NCI-H2196 (cell line): ENCODE data around the gene MSX2.
"Not testable (repeated sequence)": the region's sequence is repeated elsewhere in the genome, so short reads cannot be mapped to it uniquely, and the experiment has no call there.

Source experiments
- DNase-seq: peaks from one replicate; lab custom pipeline; 2025; ENCODE audit not compliant: unreplicated experiment; lab: John Stamatoyannopoulos, UW

Gene MSX2

DNA sequence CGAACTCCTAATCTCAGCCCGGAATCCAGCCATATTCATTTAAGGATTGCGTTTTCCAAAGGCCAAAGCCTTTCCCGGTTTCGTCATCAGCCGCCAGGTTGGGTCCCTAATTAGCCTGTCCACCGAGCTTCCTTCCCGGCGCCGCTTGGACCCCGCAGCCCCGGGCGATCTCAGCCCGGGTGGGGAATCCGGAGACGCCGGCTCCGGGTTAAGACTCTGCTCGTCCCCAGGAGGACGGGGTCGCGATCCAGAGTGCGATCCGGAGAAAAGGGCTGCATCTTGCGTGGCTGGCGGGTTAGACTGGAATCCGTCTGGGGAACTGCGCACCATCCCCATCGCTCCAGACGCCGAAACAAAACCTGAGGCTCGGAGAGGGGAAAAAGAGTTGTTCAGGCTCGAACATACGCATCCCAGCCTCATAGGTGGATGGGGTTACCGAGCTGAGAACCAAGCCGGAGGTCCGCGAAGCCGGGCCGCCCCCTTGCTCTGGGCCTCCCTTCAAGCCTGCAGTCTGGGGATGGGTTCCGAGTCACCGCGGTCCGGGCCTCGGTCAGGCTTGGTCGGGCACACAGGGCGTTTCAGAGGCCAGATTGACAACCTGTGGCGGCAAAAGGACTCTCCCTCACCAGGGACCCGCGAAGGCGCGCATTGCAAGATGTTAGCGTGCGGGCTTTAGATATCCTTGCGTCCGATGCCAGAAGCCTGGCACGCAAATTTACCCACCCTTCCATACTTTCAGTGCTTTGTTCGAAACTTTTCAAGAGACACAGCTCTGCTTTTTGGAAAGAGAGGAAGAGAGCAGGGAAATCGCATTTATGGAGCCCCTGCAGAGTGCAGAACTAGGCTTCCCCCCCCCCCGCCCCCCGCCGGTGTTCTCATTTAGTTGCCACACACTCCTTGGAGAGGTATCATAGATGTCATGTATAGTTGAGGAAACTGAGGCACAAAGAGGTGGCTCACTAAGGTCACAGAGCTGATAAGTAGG lies 7.9 kb downstream of the MSX2 start:
- no peak for DNase-seq

DNA sequence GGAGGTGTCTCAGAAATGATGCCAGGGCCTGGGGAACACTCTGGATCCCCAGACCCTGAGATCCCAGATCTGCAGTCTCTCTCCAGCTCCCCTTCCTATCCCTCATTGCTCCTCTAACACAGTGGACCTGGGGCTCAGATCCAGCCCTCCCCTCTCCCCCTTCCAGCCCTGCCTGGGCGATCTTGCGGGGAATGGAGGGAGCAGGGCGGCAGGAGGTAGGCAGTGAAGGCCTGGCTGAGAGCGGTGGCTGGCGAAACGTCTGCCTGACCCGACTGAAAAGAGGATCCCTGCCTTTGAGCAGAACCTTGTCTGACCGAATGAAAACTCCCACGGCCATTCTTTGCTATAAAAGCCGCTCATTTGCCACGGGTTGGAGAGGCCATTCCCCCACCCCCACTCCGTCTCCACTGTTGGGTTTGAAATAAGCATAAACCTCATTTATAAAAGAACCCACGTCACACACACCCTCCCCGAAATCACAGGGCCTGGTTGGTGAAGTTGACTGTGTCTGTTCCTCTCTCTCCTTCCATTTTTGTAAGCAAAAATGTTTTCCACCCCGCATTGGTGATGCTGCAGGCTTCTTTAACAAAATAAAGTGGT lies 8.8 kb downstream of the MSX2 start:
- DNase-seq = no peak

DNA sequence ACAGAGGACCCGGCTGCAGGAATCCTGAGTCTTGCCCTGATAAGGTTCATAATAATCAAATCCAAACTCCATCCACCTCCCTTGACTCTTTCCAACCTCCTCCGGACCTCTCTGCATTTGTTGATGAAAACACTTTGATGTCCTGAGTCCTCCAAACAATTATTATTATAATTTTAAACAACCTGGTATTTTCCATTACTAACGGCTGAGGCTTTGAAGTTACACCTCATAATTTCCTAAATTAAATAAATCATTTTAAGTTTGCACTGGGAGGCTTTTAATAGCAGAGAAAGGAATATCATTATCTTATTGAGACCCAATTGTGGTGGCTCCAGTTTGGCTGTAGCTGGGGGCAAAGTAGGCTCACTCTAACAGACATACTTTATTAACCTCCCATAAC lies 9.5 kb downstream of the MSX2 start:
- DNase-seq = no peak

DNA sequence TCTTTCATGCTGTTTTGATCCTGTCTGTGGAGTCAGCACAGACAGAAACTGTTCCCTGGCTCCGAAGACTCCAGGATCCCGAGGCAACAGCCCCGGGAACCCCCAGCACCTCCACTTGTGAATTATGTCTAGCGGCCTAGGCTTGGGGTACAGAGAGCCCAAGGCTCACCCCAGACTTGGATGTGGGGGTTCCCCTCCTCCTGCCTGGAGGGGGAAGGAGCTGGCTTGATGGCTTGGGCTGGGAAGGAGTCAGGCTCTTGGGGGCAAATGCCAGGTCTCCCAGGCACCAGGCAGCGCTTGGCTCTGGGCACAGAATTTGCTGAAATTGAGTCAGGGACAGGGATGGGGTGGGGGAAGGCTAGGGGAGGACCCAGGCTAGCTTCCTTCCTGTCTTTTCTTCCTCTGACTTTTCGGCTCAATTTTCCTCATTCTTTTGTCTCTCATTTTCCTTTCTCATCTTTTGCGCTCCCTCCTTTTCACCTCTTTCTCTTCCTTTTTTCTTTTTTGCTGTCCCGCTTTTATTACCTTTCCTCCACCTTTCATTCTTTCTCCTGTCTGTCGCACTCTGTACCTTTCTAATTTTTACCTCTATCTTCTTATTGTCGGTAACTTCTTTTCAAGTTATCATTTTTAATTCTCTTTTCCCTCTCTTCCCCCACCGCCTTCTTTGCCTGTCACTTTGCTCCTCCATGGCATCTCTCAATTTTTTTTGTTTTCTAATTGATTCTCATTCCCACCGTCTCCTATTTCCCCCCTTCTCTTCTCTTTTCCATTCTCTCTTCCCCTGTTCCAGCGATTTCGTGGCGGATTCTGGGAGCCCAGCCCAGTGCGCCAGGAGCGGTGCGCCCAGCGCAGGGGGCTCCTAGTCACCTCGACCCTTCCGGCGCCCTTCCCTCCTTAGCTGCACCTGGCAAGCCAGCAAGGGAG lies 10.5 kb downstream of the MSX2 start:
- no peak for DNase-seq

DNA sequence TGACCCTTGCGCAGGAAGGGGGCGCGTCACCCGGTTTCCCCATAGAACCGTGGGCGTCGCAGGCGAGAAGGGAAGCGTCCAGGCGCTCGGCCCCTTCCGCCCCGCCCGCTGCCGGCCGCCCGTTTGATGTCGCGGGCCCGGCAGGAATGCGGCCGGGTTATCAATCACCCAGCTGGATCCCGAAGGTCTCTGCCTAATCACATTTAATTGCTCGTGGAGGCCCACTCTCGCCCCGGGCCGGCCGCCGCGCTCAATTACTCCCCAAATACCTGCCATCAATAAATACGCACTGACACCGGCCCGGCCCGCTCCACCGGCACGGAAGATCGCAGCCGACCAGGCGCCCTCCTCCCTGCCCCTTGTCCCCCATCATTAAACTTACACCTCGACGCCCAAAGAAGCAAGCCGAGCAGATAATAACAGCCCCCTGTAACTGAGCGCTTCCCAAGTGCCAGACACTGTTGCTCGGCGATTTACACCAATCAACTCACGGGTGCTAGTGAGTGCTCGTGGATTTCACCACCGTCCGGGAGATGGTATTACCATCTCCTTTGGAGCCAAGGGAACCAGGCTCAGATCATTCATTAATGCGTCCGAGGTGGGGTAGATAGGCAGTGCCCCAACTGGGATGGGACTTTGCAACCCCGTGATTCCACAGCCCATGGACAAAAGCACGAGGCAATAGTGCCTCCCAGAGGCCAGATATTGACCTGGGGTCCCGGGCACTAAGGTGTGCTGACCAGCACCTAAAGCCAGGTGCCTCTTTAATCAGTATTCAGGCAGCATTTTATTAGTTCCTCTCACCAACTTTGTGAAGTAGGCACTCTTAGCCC lies 11.3 kb downstream of the MSX2 start:
- no peak for DNase-seq

DNA sequence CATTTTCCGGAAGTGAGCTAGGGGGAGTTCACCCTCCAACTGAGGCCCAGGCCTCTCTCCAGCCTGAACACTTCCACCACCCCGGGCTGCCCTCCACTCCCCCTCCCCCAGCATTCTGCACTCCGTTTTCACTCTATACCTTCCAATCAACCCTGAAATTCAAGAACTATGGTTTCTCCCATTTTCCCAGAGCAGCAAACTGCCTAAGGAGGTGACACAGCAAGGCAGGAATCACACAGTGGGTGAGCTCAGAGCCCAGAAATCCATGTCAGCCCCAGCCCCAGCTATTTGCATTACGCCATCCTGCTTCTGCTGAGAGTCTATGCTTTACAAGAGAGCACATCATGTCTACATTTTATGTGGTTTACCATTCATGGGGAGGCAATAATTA lies 11.9 kb downstream of the MSX2 start:
- DNase-seq = no peak

DNA sequence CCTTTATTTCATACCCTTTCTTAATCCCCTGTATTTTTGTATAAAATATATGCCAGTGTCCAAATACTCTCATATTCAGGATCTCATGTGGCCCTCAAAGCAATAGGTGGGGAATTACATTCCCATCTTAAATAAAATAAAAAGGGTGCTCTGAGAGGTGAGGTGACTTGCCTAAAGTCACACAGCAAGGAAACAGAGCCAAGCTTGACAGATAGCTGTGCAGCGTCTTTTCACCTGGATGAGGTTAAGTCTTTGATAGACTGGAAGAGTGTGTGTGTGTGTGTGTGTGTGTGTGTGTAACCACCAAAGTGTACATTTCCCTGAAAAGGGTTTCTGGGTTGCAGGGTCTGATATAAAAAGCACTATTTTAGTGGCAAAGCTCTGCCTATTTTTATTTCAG lies 12.4 kb downstream of the MSX2 start:
- no peak for DNase-seq

DNA sequence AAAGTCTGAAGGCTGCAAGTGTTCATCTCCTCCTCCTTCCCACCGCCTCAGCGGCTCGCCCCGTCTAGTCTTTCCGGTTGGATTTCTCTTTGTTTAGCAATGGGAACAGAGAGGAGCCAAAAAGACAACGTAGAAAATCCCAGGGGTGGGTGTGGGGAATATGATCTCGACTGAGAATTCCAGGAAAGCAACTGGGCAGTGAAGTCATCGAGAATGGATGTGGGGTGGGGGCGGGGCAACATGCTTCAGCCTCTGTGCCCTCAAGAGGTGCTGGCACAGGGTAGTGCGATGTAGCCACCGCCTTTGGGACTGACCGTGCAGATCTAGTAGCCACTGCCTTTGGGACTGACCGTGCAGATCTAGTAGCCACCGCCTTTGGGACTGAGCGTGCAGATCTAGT lies 12.9 kb downstream of the MSX2 start:
- no peak for DNase-seq

DNA sequence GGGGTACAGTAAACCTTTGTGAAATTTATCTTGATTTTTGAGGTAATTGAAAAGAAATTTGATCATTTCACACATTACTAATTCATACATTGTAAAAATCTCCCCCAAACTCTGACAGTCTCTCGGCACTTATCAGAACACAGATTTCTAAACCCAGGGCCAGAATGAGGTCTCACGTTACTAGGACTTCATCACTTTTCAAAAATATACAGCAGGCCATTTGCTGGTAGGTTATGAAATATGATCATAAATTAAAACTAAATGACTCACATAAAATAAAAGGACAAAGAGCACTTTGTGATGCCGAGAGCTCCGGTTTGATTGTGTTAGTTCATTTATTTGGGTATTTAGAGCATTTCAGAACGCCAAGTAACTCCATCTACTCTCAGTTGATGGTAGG lies 17.0 kb downstream of the MSX2 start:
- no peak for DNase-seq

DNA sequence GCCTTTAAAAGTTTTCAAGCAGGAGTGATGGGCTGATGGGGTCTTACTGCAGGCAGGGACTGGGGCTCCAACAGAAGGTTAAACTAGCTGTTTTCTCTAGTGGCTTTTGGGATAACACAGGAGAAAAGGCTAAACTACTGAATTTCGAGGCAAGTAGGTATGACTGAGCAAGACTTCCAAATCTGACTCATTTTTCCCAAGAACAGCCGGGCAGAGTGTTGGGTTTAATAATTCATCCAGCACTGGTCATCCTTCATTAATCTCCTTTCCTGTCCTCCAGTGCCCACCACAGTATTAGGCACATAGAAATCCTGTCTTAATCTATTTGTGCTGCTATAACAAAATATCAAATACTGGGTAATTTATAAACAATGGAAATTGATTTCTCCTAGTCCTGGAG lies 20.5 kb downstream of the MSX2 start:
- no peak for DNase-seq

DNA sequence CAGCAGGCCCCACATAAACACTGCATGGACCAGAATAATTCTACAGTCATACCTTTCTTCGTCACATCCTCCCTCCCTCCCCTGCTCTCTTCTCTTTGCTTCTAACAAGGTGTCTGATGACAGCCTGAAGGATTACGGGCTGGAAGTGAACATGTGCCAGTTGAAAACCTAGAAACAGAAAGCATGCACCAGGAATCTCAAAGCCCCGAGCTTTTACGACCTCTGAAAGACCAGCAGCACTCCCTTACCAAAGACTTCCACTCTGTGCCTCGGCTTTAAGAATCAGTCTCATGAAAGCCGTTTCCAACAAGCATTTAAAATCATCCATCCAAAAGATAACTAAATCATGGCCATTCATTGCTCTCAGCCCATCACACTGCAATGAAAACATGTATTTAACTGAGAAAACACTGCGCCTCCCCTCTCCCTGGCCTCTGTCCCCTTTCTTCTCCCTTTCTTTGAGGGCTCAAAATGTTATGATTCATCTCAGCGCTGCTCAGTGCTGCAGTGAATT lies 21.3 kb downstream of the MSX2 start:
- DNase-seq = no peak

DNA sequence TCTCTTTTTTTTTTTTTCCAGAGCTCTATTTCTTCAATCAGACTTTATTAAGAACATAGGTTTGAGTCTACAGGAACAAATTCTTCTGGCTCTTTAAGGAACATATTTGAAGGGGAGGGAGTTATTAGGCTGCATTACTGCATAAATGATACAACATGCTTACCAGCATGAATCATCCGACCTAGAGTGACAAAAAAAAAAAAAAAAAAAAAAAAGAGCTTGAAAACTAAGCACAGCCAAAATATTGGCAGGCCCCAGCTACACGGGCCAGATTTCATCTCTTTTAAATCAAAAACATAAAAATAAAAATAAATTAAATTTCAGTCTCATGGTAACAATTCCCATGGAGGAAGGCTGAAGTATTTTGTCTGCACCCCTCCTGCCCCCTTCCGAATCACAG lies 26.3 kb downstream of the MSX2 start:
- no peak for DNase-seq

DNA sequence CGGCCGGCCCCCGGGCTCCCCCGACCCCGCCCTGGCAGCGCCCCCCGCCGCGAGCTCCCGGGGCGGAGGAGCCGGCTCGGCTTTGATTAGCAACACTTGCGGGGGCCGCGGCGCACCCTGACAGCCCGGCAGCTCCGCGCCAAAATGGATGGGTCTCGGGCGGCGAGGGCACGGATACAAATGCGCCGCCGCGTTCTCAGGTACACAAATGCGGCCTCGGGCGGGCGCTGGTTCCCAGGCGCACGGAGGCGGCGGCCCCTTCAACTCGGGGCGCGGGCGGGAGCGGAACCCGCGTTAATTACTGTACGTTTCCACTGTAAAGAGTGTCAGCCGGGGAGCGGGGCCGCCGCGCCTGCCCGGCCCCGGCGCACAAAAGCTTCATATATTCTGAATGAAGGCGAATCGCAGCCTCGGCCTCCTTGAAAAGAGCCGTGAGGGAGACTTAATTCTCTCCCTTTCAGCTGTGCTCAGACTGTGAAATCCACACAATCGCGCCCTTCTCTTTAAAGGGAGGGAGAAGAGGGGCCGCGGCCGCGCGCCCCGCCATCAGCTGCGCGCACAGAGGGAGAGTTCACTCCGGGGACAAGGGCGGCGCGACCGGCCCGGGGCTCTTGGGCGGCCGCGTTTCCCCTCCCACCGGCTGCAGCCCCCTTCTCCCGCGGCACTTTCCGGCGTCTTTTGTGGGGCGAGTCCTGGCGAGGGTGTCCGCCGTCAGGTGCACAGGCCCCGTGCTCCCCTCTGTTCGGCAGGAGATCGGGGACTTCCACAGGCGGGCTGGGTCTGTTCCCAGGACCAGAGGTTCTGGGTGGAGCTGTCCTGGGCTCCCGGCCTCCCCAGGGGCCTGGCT lies 27.0 kb downstream of the MSX2 start:
- DNase-seq = no peak

DNA sequence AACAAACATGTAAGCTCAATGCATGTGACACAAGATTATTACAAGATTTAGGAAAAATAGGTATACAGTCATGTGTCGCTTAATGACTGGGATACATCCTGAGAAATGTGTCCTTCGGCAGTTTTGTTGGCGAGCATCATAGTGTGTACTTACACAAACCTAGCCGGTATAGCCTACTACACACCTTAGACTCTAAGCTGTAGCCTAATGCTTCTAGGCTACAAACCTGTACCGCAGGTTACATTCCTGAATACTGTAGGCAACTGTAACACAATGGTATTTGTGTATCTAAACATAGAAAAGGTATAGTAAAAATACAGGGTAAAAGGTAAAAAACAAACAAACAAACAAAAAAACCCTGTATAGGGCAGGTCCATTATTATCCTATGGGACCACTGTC lies 27.7 kb downstream of the MSX2 start:
- no peak for DNase-seq

DNA sequence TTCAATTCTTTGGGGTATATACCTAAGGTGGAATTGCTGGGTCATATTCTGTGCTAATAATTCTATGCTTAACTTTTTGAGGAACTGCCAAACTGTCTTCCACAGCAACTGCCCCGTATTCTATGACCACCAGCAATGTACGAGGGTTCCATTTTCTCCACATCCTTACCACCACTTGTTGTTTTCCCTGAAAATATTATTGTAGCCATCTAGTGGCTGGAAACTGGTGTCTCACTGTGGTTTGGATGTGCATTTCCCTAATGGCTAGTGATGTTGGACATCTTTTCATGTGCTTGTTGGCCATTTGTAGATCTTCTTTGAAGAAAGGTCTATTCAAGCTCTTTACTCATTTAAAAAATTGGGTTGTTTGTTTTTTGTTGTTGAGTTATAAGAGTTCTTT lies 30.7 kb downstream of the MSX2 start:
- DNase-seq = no peak

DNA sequence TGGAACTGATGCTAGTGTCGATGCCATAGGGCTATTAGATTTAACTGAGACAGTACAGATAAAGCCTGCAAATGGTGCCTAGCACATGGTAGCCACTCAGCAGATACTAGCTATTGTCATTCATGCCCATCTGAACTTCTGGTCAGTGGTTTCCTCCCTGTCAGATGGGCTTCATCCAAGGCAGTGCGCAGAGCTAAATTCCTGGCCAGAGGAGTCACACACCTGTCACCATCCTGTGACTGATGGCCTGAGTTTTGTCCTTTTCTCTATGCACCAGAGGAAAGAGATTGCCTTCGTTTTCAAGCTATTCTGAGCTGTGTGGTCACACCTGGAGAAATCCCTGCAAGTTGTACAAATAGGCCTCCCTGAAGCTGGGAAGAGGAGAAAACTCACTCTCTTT lies 34.7 kb downstream of the MSX2 start:
- no peak for DNase-seq

DNA sequence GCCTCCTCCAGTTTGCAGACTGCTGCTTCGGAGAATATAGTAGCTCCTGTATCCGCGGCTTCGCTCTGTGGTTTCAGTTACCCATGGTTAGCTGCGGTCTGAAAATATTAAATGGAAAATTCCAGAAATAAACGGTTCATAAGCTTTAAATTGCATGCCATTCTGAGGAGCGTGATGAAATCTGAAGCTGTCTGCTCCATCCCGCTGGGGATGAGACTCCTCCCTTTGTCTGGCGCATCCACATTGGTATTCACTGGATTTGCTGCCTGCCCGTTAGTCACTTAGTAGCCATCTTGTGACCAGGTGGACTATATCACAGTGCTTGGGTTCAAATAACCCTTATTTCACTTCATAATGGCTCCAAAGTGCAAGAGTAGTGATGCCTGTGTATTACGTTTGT lies 36.3 kb downstream of the MSX2 start:
- no peak for DNase-seq

DNA sequence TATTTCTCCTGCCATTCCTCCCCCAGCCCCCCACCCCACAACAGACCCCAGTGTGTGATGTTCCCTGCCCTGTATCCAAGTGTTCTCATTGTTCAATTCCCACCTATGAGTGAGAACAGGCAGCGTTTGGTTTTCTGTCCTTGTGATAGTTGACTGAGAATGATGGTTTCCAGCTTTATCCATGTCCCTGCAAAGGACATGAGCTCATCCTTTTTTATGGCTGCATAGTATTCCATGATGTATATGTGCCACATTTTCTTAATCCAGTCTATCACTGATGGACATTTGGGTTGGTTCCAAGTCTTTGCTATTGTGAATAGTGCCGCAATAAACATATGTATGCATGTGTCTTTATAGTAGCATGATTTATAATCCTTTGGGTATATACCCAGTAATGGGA lies 37.0 kb downstream of the MSX2 start:
- not testable (repeated sequence) for DNase-seq

DNA sequence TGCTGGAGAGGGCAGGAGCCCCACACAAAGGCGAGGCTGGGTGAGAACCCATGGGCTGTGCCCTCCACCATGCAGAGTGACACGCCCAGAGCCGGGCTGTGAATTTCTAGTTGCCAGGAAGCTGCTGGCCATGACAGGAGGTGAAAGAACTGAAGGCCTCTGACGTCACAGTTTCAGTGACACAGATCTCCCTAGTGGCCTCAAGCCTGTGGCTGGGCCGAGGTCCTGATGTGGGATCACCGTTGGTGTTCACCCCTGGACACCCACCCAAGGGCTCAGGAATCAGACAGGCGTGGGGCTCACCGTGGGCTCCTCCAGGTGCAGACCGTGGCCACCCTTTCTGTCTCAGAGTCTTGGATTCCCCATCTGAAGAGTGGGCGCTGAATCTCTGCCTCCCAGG lies 39.9 kb downstream of the MSX2 start:
- no peak for DNase-seq

DNA sequence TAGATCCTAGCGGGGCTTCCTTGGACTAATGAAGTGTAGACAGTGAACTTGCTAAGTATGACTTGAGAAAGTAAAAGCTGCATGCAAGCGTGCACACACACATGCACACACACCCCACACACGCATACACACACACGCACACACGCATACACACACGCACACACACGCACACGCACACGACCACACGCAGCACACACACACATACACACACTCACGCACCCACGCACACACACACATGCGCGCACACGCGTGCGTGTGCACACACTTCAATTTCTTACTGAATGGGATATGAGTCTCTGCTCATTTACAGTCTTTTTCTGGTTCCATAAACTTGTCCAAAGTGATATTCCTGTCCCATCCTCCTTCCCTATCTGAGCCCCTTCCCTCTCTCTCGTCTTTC lies 41.2 kb downstream of the MSX2 start:
- DNase-seq = no peak
